OCI-LY1 (cell line): ENCODE results near the gene EPB41L2.
"Not testable (repeated sequence)": the region's sequence is repeated elsewhere in the genome, so short reads cannot be mapped to it uniquely, and the experiment has no call there.

Experiments
- H2AFZ ChIP-seq: fragments of 200-600 bp; sonication (generic), shearing (Covaris generic); 2 replicates; pipeline ENCODE4 v1.6.0; 2014; ENCODE audit warnings: antibody characterized with exemption, mild to moderate bottlenecking, low read length
- H3F3A ChIP-seq: fragments of 200-600 bp; sonication (generic), shearing (Covaris generic); 2 replicates; pipeline ENCODE4 v1.6.0; 2014; ENCODE audit warnings: mild to moderate bottlenecking, antibody characterized with exemption, low read length, moderate library complexity; ENCODE audit not compliant: insufficient read depth
- H3K27ac ChIP-seq: fragments of 200-600 bp; sonication (generic); 2 replicates; pipeline ENCODE4 v1.5.1; 2014; ENCODE audit warnings: low read length, mixed run types, mild to moderate bottlenecking, low read depth; ENCODE audit not compliant: poor library complexity, severe bottlenecking
- H3K27me3 ChIP-seq: fragments of 200-600 bp; sonication (generic); 2 replicates; pipeline ENCODE4 v1.6.0; 2014; ENCODE audit warnings: antibody characterized with exemption, mild to moderate bottlenecking, low read length, moderate library complexity; ENCODE audit not compliant: insufficient read depth
- H3K36me3 ChIP-seq: fragments of 200-600 bp; sonication (generic); 2 replicates; pipeline ENCODE4 v1.6.1; 2014; ENCODE audit warnings: mild to moderate bottlenecking, antibody characterized with exemption, low read length, moderate library complexity, mixed read lengths; ENCODE audit not compliant: insufficient read depth
- H3K4me1 ChIP-seq: fragments of 200-600 bp; sonication (generic); 2 replicates; pipeline ENCODE4 v1.5.1; 2014; ENCODE audit warnings: mild to moderate bottlenecking, low read length, moderate library complexity; ENCODE audit not compliant: insufficient read depth, severe bottlenecking
- H3K4me2 ChIP-seq: fragments of 200-600 bp; sonication (generic), shearing (Covaris generic); 2 replicates; pipeline ENCODE4 v1.6.1; 2014; ENCODE audit warnings: low read length
- H3K4me3 ChIP-seq: fragments of 200-600 bp; sonication (generic); 2 replicates; pipeline ENCODE4 v1.5.1; 2014; ENCODE audit warnings: low read length, low read depth, mild to moderate bottlenecking, mixed read lengths; ENCODE audit not compliant: poor library complexity, severe bottlenecking
- H3K79me2 ChIP-seq: fragments of 200-600 bp; shearing (Covaris generic); 2 replicates; pipeline ENCODE4 v1.6.1; 2016; ENCODE audit warnings: mixed run types, low read length, mixed read lengths; ENCODE audit not compliant: insufficient read depth
- H3K9ac ChIP-seq: fragments of 200-600 bp; sonication (generic), shearing (Covaris generic); 2 replicates; pipeline ENCODE4 v1.6.1; 2014; ENCODE audit warnings: mild to moderate bottlenecking, low read length, mixed read lengths
- H3K9me2 ChIP-seq: fragments of 200-600 bp; sonication (generic), shearing (Covaris generic); 2 replicates; pipeline ENCODE4 v1.6.1; 2014; ENCODE audit warnings: low read depth, mild to moderate bottlenecking, low read length, mixed read lengths
- H3K9me3 ChIP-seq: fragments of 200-600 bp; shearing (Covaris generic); 2 replicates; pipeline ENCODE4 v1.6.1; 2014; ENCODE audit warnings: low read length, mixed read lengths
- H4K20me1 ChIP-seq: fragments of 200-600 bp; sonication (generic), shearing (Covaris generic); 2 replicates; pipeline ENCODE4 v1.6.0; 2016; ENCODE audit warnings: mild to moderate bottlenecking, low read length; ENCODE audit not compliant: insufficient read depth
- EZH2 ChIP-seq: fragments of 200-600 bp; sonication (generic), shearing (Covaris generic); IDR thresholded peaks from 2 replicates; pipeline ENCODE4 v1.8.0; 2017; ENCODE audit warnings: borderline replicate concordance, mixed run types, mild to moderate bottlenecking, antibody characterized with exemption, low read length, moderate library complexity, mixed read lengths
- TF ChIP-seq, protein P1 (sequence below): fragments of 200-600 bp; sonication (generic), shearing (Covaris generic); IDR thresholded peaks from 2 replicates; pipeline ENCODE4 v1.5.1; 2017; ENCODE audit warnings: mild to moderate bottlenecking, antibody characterized with exemption, low read length, moderate library complexity, mixed read lengths

EPB41L2 gene

DNA sequence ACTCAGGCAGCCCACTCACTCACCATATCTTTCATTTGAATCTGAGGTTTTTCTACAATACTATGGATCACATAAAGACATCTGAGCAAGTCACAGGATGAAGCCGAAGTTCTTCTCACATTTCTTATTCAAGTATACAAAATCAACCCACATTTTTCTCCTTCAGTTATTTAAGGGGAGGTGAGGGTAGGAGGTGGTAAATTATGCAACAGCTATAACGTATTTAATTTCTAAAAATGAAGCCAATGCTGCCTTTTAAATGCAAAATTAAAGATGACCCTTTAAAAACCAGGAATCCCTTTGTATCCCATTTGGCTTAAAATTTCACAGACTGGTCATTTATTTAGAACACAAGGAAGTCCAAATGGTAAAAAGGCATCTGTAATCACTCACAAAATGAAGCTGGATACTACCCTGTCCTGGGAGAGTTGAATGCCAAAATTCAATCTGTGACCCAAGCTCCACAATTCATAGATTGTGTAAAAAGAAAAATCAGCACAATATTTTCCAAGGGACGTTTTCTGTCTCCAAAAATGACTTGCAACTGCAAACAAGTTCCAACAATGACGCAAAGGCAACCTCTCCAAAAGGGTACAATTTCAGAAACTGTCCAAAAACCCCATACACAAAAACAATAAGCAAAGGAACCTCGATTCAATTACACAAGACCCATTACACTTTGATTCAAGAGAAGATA lies 48.8 kb downstream of the EPB41L2 start:
- H3K4me2 ChIP-seq: no peak overlapping the region
- no peak overlapping the region for H3K27ac ChIP-seq
- no peaks in the 10 kb centered on the region for H3K79me2 ChIP-seq

GRCh38 chr6:131013495-131013894 lies 49.5 kb downstream of the EPB41L2 start:
- TF ChIP-seq EZH2: no peak
- TF ChIP-seq, protein P1, sequence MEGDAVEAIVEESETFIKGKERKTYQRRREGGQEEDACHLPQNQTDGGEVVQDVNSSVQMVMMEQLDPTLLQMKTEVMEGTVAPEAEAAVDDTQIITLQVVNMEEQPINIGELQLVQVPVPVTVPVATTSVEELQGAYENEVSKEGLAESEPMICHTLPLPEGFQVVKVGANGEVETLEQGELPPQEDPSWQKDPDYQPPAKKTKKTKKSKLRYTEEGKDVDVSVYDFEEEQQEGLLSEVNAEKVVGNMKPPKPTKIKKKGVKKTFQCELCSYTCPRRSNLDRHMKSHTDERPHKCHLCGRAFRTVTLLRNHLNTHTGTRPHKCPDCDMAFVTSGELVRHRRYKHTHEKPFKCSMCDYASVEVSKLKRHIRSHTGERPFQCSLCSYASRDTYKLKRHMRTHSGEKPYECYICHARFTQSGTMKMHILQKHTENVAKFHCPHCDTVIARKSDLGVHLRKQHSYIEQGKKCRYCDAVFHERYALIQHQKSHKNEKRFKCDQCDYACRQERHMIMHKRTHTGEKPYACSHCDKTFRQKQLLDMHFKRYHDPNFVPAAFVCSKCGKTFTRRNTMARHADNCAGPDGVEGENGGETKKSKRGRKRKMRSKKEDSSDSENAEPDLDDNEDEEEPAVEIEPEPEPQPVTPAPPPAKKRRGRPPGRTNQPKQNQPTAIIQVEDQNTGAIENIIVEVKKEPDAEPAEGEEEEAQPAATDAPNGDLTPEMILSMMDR: no peak
- Histone ChIP-seq H3K9ac (no peak overlapping the region), H3K9me2 (no peaks in the 10 kb centered on the region), H3F3A (no peaks in the 10 kb centered on the region), H3K4me1 (no peaks in the 10 kb centered on the region), H3K4me3 (no peak overlapping the region), H3K27ac (no peak overlapping the region), H3K36me3 (no peaks in the 10 kb centered on the region), H3K4me2 (no peak overlapping the region), H3K27me3 (no peaks in the 10 kb centered on the region), H4K20me1 (no peaks in the 10 kb centered on the region), H3K9me3 (no peaks in the 10 kb centered on the region), H2AFZ (no peak overlapping the region), H3K79me2 (no peaks in the 10 kb centered on the region)

More for the DNA sequence above, 48.8 kb downstream of the EPB41L2 start:
- Histone ChIP-seq H3K9ac (no peak overlapping the region), H3F3A (no peaks in the 10 kb centered on the region), H3K27me3 (no peaks in the 10 kb centered on the region), H3K4me1 (no peaks in the 10 kb centered on the region), H4K20me1 (no peaks in the 10 kb centered on the region), H2AFZ (no peak overlapping the region), H3K9me3 (no peaks in the 10 kb centered on the region), H3K4me3 (no peak overlapping the region), H3K9me2 (no peaks in the 10 kb centered on the region), H3K36me3 (no peaks in the 10 kb centered on the region)
- TF ChIP-seq, protein P1: no peak
- no peak for TF ChIP-seq EZH2

DNA sequence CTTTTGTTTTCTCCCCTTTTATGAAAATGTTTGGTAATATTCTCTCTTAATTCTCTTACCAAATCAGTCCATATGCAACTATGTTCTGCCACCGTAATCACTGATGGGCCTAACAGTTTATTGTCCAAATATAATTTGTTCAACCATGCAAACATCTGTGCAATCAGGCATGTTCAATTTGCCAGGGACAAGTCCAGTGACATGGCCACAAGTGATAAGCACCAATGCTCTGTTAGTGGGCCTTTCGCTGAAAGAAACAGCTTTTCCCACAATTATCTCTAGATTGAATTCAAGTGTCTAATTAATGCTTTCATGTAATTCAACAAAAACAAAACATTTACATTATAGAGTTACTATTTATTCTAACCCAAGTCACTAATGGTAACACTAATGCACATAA lies 53.3 kb downstream of the EPB41L2 start:
- no peak overlapping the region for H3K4me2 ChIP-seq
- no peaks in the 10 kb centered on the region for H3K9me3 ChIP-seq
- no peak overlapping the region for H3K4me3 ChIP-seq
- no peaks in the 10 kb centered on the region for H3K9me2 ChIP-seq
- H3K4me1 ChIP-seq: no peaks in the 10 kb centered on the region
- H2AFZ ChIP-seq: no peak overlapping the region
- H3K36me3 ChIP-seq: no peaks in the 10 kb centered on the region
- no peak for TF ChIP-seq EZH2
- TF ChIP-seq, protein P1: no peak
- H3K9ac ChIP-seq: no peak overlapping the region
- H3K27me3 ChIP-seq: no peaks in the 10 kb centered on the region
- no peaks in the 10 kb centered on the region for H3K79me2 ChIP-seq
- no peak overlapping the region for H3K27ac ChIP-seq
- no peaks in the 10 kb centered on the region for H4K20me1 ChIP-seq
- H3F3A ChIP-seq: no peaks in the 10 kb centered on the region

DNA sequence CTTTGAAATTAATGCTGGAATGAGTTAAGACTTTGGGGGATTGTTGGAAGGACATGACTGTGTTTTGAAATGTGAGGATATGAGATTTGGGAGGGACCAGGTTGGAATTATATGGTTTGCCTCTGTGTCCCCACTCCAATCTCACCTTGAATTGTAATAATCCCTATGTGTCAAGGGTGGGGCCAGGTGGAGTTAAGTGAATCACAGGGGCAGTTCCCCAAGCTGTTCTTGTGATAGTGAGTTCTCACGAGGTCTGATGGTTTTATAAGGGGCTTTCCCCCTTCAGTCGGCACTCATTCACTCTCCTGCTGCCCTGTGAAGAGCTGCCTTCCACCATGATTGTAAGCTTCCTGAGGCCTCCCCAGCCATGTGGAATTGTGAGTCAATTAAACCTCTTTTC lies 54.1 kb downstream of the EPB41L2 start:
- not testable (repeated sequence) for H3K27ac ChIP-seq, H3K27me3 ChIP-seq, H3K4me1 ChIP-seq, H3K4me3 ChIP-seq, H3F3A ChIP-seq, H3K9me2 ChIP-seq, H2AFZ ChIP-seq, H3K36me3 ChIP-seq, H3K4me2 ChIP-seq, H3K79me2 ChIP-seq, H3K9ac ChIP-seq, H3K9me3 ChIP-seq, H4K20me1 ChIP-seq

- not testable (repeated sequence) for H3K9me2 ChIP-seq, H3K4me3 ChIP-seq, H3K36me3 ChIP-seq, H3K4me2 ChIP-seq, H3K79me2 ChIP-seq, H2AFZ ChIP-seq, H3K9ac ChIP-seq, H3F3A ChIP-seq, H4K20me1 ChIP-seq, H3K4me1 ChIP-seq, H3K27me3 ChIP-seq, H3K27ac ChIP-seq, H3K9me3 ChIP-seq
Measured at GRCh38 chr6:131007964-131008363, 55.1 kb downstream of the EPB41L2 start.
